Neural progenitor cell (in vitro differentiated cells): ENCODE results near the gene LPIN1. TPM values are rescaled to one million over a fixed set of nuclear protein-coding genes. Genes with fewer than 3 reads are reported as not detected.

Experiments
- DNase-seq: peaks from one replicate; pipeline ENCODE4 v3.0.0-alpha.2; 2016; ENCODE audit warnings: low spot score
- H2AFZ ChIP-seq: fragments of 200-600 bp; sonication (generic); replicated peaks from 2 replicates; pipeline ENCODE4 v1.6.1; 2016; ENCODE audit warnings: antibody characterized with exemption
- H3F3A ChIP-seq: fragments of 200-600 bp; sonication (generic); 2 replicates; pipeline ENCODE4 v1.6.1; 2016; ENCODE audit warnings: antibody characterized with exemption, low read depth
- H3K27ac ChIP-seq: fragments of 200-600 bp; sonication (generic); 2 replicates; pipeline ENCODE4 v1.5.1; 2016; ENCODE audit warnings: mild to moderate bottlenecking
- H3K27me3 ChIP-seq: fragments of 200-600 bp; sonication (generic); 2 replicates; pipeline ENCODE4 v1.6.1; 2016; ENCODE audit warnings: mild to moderate bottlenecking, moderate library complexity
- H3K36me3 ChIP-seq: fragments of 200-600 bp; sonication (generic); 2 replicates; pipeline ENCODE4 v1.5.1; 2016
- H3K4me1 ChIP-seq: fragments of 200-600 bp; sonication (generic); 2 replicates; pipeline ENCODE4 v1.6.1; 2016; ENCODE audit warnings: mixed run types
- H3K4me2 ChIP-seq: fragments of 200-600 bp; sonication (generic); 2 replicates; pipeline ENCODE4 v1.6.1; 2016
- H3K4me3 ChIP-seq: fragments of 200-600 bp; sonication (generic); 2 replicates; pipeline ENCODE4 v1.5.1; 2016
- H3K79me2 ChIP-seq: fragments of 200-600 bp; sonication (generic); 2 replicates; pipeline ENCODE4 v1.6.1; 2016; ENCODE audit warnings: low read depth
- H3K9ac ChIP-seq: fragments of 200-600 bp; sonication (generic); 2 replicates; pipeline ENCODE4 v1.6.1; 2016
- H3K9me3 ChIP-seq: fragments of 200-600 bp; sonication (generic); 2 replicates; pipeline ENCODE4 v1.5.1; 2016; ENCODE audit warnings: low read depth
- H4K20me1 ChIP-seq: fragments of 200-600 bp; sonication (generic); 2 replicates; pipeline ENCODE4 v1.6.1; 2016; ENCODE audit warnings: low read depth
- H3K27ac Mint-ChIP-seq: 3 replicates; pipeline ENCODE4 v1.8.0; 2021; ENCODE audit warnings: mixed read lengths
- H3K27me3 Mint-ChIP-seq: 2 replicates; pipeline ENCODE4 v1.8.0; 2022; ENCODE audit warnings: low read depth, mild to moderate bottlenecking, inconsistent platforms, moderate library complexity, mixed read lengths; ENCODE audit not compliant: insufficient read depth
- H3K36me3 Mint-ChIP-seq: 3 replicates; pipeline ENCODE4 v1.8.0; 2021; ENCODE audit warnings: mixed read lengths
- H3K4me1 Mint-ChIP-seq: 3 replicates; pipeline ENCODE4 v1.8.0; 2021; ENCODE audit warnings: mixed read lengths
- H3K4me3 Mint-ChIP-seq: 3 replicates; pipeline ENCODE4 v1.8.0; 2021; ENCODE audit warnings: mild to moderate bottlenecking, moderate library complexity, mixed read lengths
- H3K9me3 Mint-ChIP-seq: 3 replicates; pipeline ENCODE4 v1.8.0; 2020; ENCODE audit warnings: mixed read lengths
- EZH2 ChIP-seq: fragments of 200-600 bp; sonication (generic); IDR thresholded peaks from 2 replicates; pipeline ENCODE4 v1.6.1; 2017; ENCODE audit warnings: antibody characterized with exemption, mild to moderate bottlenecking, moderate library complexity
- EZH2phosphoT487 ChIP-seq: fragments of 200-600 bp; sonication (generic); IDR thresholded peaks from 2 replicates; pipeline ENCODE4 v1.6.1; 2017; ENCODE audit warnings: antibody characterized with exemption
- total RNA-seq: library from RNA; depleted of rRNA; stranded (reverse); fragments of >200 nt; gene quantifications from 2 replicates; pipeline ENCODE4 v1.2.3, GENCODE V29; 2015; ENCODE audit warnings: low replicate concordance
- TF ChIP-seq, protein P1 (sequence below): fragments of 200-600 bp; sonication (generic); IDR thresholded peaks from 2 replicates; pipeline ENCODE4 v1.5.1; 2017; ENCODE audit warnings: antibody characterized with exemption, mild to moderate bottlenecking

The LPIN1 gene
- total RNA-seq, 1 donor from 2014 or later, result 18.0 TPM

DNA sequence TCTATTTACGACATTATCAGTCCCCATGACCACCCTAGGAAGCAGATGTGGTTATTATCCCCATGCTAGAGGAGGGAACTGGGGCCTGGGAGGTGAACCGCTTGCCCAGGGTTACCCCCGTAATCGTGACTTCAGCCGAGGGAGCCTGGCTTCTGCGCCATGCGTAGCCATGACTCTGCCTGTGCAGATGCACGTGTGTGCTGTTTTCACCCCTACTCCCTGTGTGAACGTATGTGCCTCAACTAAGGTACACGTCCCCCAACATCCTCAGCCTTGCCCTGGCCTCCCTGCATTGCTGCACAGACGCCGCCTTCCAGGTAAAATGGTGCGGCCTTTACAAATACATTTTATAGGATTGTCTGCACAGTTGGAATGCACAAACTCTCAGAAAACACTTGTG is 40.2 kb downstream of the LPIN1 start:
- H3K36me3 ChIP-seq, result peaks cover 10% of the 10 kb centered on the region
- no peak overlapping the region for H3K4me3 ChIP-seq
- Mint-ChIP-seq H3K9me3 (peaks cover 3% of the 10 kb centered on the region), H3K4me3 (no peak overlapping the region), H3K27ac (no peak overlapping the region), H3K36me3 (peaks cover 59% of the 10 kb centered on the region), H3K27me3 (no peaks in the 10 kb centered on the region), H3K4me1 (no peaks in the 10 kb centered on the region)
- no peaks in the 10 kb centered on the region for H3K27me3 ChIP-seq
- H3K79me2 ChIP-seq, result no peaks in the 10 kb centered on the region
- no peaks in the 10 kb centered on the region for H3K9me3 ChIP-seq
- H3K4me2 ChIP-seq, result no peak overlapping the region
- H3K27ac ChIP-seq, result no peak overlapping the region
- no peak overlapping the region for H3K9ac ChIP-seq
- no peaks in the 10 kb centered on the region for H4K20me1 ChIP-seq
- no peaks in the 10 kb centered on the region for H3F3A ChIP-seq
- no peak overlapping the region for H2AFZ ChIP-seq
- H3K4me1 ChIP-seq, result no peaks in the 10 kb centered on the region
- DNase-seq, result no peak
- TF ChIP-seq, protein P1, sequence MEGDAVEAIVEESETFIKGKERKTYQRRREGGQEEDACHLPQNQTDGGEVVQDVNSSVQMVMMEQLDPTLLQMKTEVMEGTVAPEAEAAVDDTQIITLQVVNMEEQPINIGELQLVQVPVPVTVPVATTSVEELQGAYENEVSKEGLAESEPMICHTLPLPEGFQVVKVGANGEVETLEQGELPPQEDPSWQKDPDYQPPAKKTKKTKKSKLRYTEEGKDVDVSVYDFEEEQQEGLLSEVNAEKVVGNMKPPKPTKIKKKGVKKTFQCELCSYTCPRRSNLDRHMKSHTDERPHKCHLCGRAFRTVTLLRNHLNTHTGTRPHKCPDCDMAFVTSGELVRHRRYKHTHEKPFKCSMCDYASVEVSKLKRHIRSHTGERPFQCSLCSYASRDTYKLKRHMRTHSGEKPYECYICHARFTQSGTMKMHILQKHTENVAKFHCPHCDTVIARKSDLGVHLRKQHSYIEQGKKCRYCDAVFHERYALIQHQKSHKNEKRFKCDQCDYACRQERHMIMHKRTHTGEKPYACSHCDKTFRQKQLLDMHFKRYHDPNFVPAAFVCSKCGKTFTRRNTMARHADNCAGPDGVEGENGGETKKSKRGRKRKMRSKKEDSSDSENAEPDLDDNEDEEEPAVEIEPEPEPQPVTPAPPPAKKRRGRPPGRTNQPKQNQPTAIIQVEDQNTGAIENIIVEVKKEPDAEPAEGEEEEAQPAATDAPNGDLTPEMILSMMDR, result no peak
- TF ChIP-seq EZH2phosphoT487, result no peak

DNA sequence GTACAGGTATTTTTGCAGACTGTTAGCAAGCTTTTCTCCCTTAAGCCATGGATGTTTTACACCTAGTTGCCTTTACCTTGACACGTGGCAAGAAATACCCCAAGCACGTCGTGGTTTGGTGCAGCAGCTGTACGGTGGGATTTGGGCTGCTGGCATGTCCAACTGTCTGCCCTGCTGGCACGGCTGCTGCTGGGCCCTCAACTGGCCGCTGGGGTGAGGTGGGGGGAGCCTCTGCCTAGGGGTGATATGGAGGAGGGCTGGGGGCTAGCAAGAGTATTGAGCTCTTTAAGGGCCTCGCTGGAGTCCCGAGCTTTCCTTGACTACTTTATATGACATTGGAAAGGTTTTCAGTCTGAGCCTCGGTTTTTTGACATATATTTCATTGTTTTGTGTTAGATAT is 41.6 kb downstream of the LPIN1 start:
- no peak for DNase-seq
- Histone ChIP-seq H3K4me1 (no peaks in the 10 kb centered on the region), H3K9ac (no peak overlapping the region), H3K27me3 (no peaks in the 10 kb centered on the region), H3K9me3 (no peaks in the 10 kb centered on the region), H3K36me3 (peaks cover 12% of the 10 kb centered on the region), H3K4me2 (no peak overlapping the region), H3K27ac (no peak overlapping the region), H4K20me1 (no peaks in the 10 kb centered on the region), H3K79me2 (no peaks in the 10 kb centered on the region), H2AFZ (no peak overlapping the region), H3K4me3 (no peak overlapping the region), H3F3A (no peaks in the 10 kb centered on the region)
- Mint-ChIP-seq H3K27ac (no peak overlapping the region), H3K27me3 (no peaks in the 10 kb centered on the region), H3K4me3 (no peak overlapping the region), H3K9me3 (peaks cover 3% of the 10 kb centered on the region), H3K36me3 (peaks cover 62% of the 10 kb centered on the region), H3K4me1 (no peaks in the 10 kb centered on the region)
- TF ChIP-seq, protein P1, result no peak
- TF ChIP-seq EZH2 (no peak), EZH2phosphoT487 (no peak)

DNA sequence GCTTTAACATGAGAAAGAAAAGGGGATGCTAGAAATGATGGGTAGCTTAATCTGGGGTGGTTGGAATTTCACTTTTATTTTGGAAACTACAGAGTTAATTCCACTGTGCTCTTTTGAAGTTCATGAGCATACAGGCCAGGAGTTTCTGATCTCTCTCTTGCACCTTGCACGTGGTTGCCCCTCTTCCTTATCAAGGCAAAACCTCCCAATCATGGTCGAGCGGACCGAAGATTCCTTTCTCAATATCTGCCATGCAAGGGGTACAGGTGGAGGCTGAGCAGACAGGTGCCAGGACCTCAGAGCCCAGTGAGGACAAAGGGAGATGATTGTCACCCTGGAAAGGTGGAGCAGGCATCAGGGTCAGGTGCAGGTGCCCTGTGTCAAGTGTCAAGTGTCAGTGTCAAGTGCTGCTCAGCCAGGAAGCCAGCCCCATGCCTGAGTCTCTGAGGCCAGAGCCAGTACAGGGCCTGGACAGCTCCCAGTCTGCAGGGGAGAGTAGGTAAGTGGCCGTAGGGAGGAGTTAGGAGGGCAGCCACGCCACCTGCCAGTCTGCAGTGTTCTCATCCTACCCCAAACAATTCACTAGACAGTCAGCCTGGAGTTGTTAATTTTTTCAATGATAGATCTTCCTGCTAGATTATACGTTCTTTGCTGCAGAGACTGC is 42.2 kb downstream of the LPIN1 start:
- Histone ChIP-seq H3K4me1 (no peaks in the 10 kb centered on the region), H3K27ac (no peak overlapping the region), H3K4me3 (no peak overlapping the region), H3F3A (no peaks in the 10 kb centered on the region), H3K27me3 (no peaks in the 10 kb centered on the region), H2AFZ (no peak overlapping the region), H4K20me1 (no peaks in the 10 kb centered on the region), H3K4me2 (no peak overlapping the region), H3K9ac (no peak overlapping the region), H3K9me3 (no peaks in the 10 kb centered on the region), H3K36me3 (peaks cover 12% of the 10 kb centered on the region), H3K79me2 (no peaks in the 10 kb centered on the region)
- Mint-ChIP-seq H3K4me3 (no peak overlapping the region), H3K4me1 (no peaks in the 10 kb centered on the region), H3K36me3 (peaks cover 65% of the 10 kb centered on the region), H3K27ac (no peak overlapping the region), H3K27me3 (no peaks in the 10 kb centered on the region), H3K9me3 (peaks cover 3% of the 10 kb centered on the region)
- TF ChIP-seq EZH2 (no peak), EZH2phosphoT487 (no peak)
- TF ChIP-seq, protein P1, result no peak
- DNase-seq, result no peak
